Ramos (cell line): ENCODE results near the gene DGKB.

Source experiments
- in situ Hi-C: fragments of 300-500 bp; cut with MboI; formaldehyde crosslinking; loops from one replicate; pipeline ENCODE4 v1.14.3; 2022; ENCODE audit warnings: low sequenced_read_pairs; ENCODE audit not compliant: unreplicated experiment

DGKB gene

DNA sequence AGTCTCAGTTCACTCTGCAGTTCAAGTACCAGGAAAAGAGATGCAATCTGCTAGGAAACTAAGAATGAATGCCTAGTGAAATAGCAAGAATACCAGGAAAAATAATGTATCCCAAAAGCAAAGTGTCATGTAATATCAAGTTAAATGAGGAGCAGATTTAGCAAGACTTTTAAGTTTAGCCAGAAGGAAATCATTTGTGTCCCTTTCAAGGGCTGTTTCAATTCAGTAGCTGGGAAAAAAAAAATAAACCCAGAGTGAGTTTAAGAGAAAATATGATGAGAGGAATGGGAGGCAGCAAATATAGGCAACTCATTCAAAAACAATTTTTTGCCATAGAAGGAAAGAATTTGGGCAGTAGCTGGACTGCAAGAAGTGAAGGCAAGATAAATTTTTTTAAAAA, 135.8 kb downstream of the DGKB start:
- in situ Hi-C loops = no loop called here

DNA sequence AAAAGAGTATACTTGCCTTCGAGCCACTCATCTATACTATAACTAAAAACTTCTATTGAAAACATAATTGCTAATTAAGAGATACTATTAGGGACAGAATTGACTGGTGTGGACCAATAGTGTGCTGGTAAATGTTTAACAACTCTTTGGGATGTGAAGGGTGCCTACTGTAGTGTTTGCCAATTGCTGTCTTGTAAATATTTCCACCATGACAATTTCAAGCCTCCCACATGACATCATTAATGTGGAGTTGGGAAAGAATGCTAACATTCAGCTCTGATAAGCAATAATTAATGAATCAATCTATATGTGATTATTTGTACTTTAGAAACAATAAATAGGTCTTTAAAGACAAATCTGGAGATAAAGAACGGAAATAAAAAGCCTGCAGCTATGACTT, 136.8 kb downstream of the DGKB start:
- in situ Hi-C loops = no loop called here

- in situ Hi-C loops = no loop called here
These were observed 140.0 kb downstream of the DGKB start for GRCh38 chr7:14762561-14762960.

DNA sequence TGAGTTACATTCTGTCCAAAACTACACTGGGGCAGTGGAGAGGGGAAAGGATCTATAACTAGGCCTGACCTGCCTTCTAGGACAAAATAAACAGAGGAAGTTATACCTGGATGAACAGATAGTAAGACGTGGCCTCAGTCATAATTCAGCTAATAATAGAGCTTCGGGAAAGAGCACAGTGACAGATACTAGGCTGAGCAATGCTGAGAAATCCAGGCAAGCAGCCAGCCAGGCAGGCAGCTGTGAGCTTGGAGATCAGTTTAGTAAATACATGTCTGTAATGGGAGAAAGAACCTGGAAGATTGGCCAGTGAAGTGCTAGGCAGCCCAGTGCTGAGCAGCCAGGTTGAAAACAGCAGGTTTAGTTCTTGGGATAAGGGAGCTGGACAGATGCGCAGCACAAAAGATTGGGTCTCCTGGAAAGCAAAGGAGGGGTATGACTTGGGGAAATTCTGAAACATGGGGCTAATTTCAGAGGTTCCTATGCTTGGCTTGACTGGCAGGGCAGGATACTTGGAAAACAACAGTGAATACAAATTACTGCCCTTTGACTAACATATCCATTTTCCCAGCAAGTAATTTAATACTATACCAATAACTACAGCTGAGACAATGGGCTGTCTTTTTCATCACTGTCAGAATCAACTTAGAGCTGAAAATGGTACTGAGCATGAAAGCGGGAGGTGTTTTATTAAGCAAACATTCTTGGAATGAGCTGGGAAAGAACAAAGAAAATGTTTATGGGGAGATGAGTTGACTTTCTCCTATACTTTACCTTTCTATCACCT, 140.8 kb downstream of the DGKB start:
- in situ Hi-C loops = no loop called here

GRCh38 chr7:14760730-14761478, 141.6 kb downstream of the DGKB start:
- in situ Hi-C loops = no loop called here

- in situ Hi-C loops = no loop called here
These were observed 142.8 kb downstream of the DGKB start for GRCh38 chr7:14759785-14760184.

- in situ Hi-C loops = no loop called here
These were observed 147.9 kb downstream of the DGKB start for GRCh38 chr7:14754631-14755030.

DNA sequence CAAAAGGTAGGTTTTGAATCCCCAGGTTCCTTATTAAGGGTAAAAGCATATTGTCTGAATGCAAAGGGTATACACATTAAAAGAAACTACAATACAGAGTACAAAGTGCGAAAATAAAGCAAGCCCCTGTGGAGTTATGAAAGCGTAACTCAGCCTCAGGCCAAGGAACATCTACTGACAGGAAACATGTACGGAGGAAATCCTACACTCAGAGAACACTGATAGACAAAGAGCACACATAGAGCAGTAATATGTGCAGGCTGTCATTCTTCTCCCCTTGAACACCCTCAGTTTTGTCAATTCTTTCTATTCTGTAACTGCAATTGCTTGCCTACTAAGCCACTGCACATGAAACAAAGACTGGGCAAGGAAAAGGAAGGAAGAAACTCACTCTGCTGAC, 150.2 kb downstream of the DGKB start:
- in situ Hi-C loops = no loop called here

- in situ Hi-C loops = no loop called here
These were observed 151.1 kb downstream of the DGKB start for GRCh38 chr7:14751461-14751860.

- in situ Hi-C loops = no loop called here
These were observed 154.1 kb downstream of the DGKB start for GRCh38 chr7:14748461-14748860.

DNA sequence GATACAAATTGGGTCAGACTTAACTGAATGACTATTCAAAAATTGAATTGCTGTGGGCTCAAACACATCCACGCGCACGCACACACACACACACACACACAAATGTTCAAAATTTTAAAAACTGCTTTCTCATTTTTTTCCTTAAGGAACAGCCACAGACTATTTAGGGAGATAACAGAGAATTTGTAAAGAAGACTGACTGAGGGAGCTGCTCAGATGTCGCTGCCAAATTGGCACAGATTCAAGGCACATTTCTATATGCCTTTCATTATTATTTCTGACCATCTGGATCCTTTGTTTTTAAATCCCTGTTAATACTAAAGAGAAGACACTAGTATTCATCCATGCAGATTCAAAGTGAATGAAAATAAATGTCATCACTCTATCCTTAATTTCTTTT, 154.8 kb downstream of the DGKB start:
- in situ Hi-C loops = no loop called here

- in situ Hi-C loops = no loop called here
These were observed 157.5 kb downstream of the DGKB start for GRCh38 chr7:14745076-14745475.

DNA sequence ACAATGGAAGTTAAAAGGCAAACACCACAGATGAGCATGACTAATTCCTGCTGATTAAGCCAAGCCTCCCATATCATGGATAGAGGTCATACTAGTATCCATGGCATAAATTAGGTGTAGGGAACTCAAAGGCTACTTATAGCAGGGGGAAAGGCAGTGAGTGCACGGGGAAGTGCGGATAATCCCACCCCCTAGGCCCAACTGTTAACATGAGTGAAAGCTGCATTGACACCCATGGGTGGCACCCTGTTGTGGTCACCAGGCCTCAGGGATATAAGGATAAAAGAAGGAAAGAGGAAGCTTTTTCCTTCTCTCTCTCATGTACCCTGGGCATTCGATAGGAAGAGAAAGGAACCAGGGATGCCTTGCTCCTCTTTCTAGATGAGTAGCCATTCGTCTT, 161.9 kb downstream of the DGKB start:
- in situ Hi-C loops = no loop called here

GRCh38 chr7:14739841-14740185, 162.7 kb downstream of the DGKB start:
- in situ Hi-C loops = no loop called here

- in situ Hi-C loops = no loop called here
These were observed 163.2 kb downstream of the DGKB start for GRCh38 chr7:14739168-14739840.

DNA sequence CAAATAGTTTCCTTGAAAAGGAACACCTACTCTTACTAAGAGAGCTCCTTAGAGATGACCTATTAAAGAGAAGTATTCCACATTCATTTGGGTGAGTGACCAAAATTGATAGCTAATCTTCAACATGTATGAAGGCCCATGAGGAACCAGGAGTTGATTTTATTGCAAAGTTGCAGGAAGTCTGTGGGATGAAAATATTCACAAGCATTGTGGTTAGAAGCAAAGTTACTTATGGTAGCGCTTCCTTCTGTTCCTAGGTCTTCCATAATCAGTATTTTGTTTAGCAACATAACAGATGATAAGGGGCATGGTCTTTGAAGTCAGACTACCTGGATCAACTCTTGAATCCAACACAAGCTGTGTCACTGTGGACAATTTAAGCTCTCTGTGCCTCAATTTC, 164.5 kb downstream of the DGKB start:
- in situ Hi-C loops = no loop called here

DNA sequence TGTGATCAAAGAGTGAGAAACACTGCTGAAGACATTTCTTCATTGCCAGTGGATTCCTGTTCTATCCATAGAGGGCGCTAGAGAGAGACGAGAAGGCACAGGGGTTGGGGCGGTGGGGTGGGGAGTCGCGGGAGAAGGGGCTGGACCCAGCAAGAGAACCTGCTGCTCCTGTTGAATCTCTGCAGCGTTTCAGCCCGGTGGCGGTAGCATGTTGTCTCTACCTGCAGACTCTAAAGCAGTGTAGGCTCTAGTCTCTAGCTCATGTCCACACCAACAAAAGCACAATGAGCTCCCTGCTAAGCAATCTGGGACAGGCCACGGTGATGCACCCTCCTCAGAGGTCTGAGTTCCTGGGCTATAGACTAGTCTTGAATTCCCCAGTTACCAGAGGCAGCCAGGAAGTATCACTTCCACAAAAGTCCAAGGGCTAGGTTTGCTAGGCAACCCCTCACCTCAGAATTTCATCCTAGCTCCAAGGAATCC, 167.7 kb downstream of the DGKB start:
- in situ Hi-C loops = no loop called here

GRCh38 chr7:14720785-14721184, 181.8 kb downstream of the DGKB start:
- in situ Hi-C loops = no loop called here

- in situ Hi-C loops = no loop called here
These were observed 184.7 kb downstream of the DGKB start for GRCh38 chr7:14717816-14718215.

GRCh38 chr7:14717169-14717568, 185.4 kb downstream of the DGKB start:
- in situ Hi-C loops = no loop called here

GRCh38 chr7:14714161-14714728, 188.3 kb downstream of the DGKB start:
- in situ Hi-C loops = no loop called here
